Mesangial cell (primary cell): Measurements from ENCODE around the gene BEX3. TPM values are rescaled to one million over a fixed set of nuclear protein-coding genes. Genes with fewer than 3 reads are reported as not detected.

Experiments used
- total RNA-seq: library from RNA; depleted of rRNA; stranded (reverse); fragments of >200 nt; gene quantifications from 2 replicates; pipeline ENCODE4 v1.2.3, GENCODE V29; 2015

BEX3 gene
- total RNA-seq, result 138 and 149 TPM in 2 replicates

GRCh38 chrX:103376118-103376978, at the start of gene BEX3:
Gene BEX3 (plus strand): TSS chrX:103376538. CDS start chrX:103377522, 984 bp downstream.

DNA sequence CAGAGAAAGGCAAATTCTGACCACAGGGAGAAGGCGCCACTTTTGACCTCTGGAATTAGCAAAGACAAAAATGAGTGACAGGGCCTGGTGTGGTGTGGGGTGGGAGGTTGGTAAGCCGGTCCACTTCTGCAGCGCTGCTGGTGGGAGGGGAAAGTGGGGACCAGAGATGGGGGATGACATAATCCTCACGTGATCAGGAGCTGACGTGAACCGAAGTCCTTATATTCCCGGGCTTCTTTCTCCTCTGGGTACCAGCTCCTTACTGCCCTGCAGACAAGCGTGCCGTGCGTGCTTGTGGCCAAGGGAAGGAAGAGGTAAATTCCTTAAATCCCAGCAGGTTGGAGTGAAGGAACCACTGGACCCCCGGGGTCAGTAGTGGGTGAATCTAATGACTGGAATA, 46.3 kb upstream of the BEX3 start, which contains the start of gene TCEAL7:
Gene TCEAL7, plus strand, starts transcription at position 249 of the 400 bp plus-strand sequence. CDS start 1,165 bp downstream, outside the sequence.

DNA sequence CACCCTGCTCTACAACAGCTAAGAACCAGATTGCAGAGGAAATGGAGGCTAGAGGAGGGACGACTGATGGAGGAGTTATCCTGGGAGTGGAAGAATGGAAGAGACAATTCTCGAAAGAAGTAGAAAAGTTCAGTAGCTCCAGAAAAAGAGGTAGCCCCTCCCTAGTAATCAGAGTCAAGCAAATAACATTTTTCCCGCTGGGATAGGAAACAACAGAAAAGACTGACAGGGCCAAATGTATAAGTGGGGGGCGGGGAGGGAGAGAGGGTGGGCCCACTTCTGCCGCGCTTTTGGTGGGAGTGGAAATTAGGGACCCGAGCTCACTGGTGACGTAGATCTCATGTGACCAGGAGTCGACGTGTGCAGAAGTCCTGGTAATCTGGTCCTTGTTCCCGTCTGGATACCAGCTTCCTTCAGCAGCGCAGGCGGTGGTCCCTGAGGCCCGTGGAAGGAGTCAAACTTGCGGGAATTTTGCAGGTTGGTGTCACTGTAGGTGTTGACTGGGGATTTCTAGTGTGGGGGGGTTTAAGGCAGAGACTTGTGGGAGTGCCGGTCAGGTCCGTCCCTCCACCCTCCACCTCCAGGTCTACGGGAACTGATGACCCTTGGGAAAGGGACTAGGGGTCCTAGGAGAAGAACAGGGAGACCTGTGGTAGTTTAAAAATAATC, 20.1 kb upstream of the BEX3 start, which contains the start of gene TCEAL9:
Gene TCEAL9, plus strand, starts transcription at position 377 of the 669 bp plus-strand sequence. CDS start 1,179 bp downstream, outside the sequence.

Other genes with a start within 250 kb of the BEX3 start
- gene BEX4, start 161.4 kb upstream of the BEX3 start, total RNA-seq, result 20.5 and 32.2 TPM in 2 replicates
- 40.7 and 45.3 TPM in 2 replicates for gene TCEAL8, start 121.4 kb upstream of the BEX3 start, total RNA-seq
- not detected in 2 replicates for gene TCEAL5, start 99.8 kb upstream of the BEX3 start, total RNA-seq
- 6.0 and 19.6 TPM in 2 replicates for gene BEX2, start 65.5 kb upstream of the BEX3 start, total RNA-seq
- gene TCEAL7, start 46.3 kb upstream of the BEX3 start, total RNA-seq, result 11.8 and 12.7 TPM in 2 replicates
- 14.7 and 20.2 TPM in 2 replicates for gene TCEAL9, start 20.0 kb upstream of the BEX3 start, total RNA-seq
- under 0.01 and 0.25 TPM in 2 replicates for gene RAB40A, start 143.0 kb downstream of the BEX3 start, total RNA-seq
- gene TCEAL4, start 209.0 kb downstream of the BEX3 start, total RNA-seq, result 13.5 and 21.4 TPM in 2 replicates
- 5.1 and 6.4 TPM in 2 replicates for gene TCEAL3, start 231.4 kb downstream of the BEX3 start, total RNA-seq